Activated CD8-positive, alpha-beta memory T cell treated with anti-CD3 and anti-CD28 coated beads, Interleukin-2, amount 50 U/mL, for 24 hours (primary cell): Measurements from ENCODE around the gene ARHGAP26.

Experiments
- DNase-seq: peaks from one replicate; pipeline ENCODE4 v3.0.0-alpha.2; 2020; ENCODE audit errors: extremely low read depth

The ARHGAP26 gene

DNA sequence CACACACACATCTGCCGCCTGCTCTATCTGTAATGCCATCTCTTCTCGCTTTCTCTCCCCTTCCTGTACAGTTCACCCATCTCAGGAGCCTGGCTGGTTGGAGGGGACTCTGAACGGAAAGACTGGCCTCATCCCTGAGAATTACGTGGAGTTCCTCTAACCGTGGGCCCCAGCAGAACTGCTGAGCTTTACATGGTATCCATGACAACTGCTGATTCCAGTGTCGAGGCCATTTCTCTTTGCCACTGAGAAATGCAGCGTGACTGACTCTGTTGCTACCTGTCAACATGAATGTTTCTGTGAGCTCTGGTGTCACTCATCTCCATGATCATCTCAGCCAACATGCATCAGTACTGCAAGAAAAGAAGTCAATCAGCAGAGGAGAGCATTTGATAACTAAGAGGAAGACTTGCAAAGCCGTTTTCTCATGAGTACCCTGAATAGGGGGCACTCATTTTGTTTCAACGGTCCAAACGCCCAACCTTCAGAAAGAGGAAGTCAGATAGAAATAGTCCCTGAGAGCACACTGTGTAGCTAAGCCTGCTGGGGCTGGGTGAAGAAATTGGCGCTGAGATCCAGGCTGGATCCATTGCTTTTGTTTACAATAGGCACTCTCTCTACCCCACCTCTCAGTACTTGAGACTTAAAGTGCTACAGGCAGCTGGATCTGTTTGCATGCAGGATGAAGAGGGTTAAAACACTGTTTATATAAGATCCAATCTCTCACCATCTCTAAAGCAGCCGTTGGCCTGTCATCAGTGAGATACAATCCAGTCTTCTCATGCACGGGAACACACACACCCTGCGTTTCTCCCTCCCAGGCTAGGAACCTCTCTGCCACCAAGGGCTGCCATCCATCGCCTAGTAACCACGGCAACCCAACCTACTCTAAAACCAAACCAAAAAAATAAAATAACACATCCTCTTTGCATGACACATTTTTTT is 452.4 kb downstream of the ARHGAP26 start:
- DNase-seq = no peak

DNA sequence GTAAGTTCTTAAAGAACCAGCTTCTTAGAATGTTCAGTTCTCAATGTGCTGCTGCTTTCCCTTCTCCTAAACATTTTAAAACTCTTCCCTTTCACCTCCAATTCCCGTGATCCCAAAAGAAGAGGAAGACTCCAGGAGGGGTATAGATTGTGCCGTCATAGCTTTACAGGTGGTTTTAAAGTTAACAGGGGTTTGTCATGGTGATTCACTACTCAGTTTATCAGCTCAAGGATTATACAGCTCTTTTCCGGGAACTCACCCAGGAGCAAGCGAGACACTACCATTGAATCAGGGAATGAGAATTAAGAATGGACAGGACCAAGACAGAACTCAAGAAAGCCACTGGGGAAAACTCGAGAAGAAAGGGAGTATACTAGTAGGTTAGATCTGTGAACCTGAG is 454.5 kb downstream of the ARHGAP26 start:
- no peak for DNase-seq

DNA sequence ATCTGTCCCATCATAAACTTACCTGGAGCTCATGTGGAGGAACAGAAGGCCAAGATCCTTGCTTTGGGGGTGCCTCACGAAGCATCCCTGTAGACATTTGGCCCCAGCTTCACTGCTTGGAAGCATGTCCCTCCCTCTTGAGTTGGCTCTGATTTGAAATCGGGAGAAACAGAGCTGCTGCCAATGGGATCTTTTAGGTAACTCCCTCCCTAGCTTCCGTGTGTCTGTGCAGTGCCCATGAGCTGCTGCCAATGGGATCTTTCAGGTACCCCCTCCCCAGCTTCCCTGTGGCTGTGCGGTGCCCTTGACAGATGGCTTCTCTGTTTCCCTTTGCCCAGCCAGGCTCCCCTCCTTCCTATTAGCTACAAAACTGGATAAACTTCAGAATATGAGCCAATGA is 455.3 kb downstream of the ARHGAP26 start:
- no peak for DNase-seq

DNA sequence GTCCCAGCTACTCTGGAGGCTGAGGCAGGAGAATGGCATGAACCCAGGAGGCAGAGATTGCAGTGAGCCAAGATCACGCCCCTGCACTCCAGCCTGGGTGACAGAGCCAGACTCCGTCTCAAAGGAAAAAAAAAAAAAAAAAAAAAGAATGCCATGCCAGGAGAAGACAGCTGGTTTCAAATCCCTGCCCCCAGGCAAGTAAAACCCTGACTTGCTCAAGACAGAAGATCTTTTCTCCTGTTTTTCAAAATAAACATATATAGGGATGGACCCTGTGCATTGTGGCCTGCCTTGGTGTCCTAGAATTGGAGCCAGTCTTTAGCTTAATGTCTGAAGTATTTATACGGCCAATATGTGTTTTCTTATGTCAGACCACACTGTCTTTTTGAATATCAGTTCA is 456.2 kb downstream of the ARHGAP26 start:
- DNase-seq = no peak

DNA sequence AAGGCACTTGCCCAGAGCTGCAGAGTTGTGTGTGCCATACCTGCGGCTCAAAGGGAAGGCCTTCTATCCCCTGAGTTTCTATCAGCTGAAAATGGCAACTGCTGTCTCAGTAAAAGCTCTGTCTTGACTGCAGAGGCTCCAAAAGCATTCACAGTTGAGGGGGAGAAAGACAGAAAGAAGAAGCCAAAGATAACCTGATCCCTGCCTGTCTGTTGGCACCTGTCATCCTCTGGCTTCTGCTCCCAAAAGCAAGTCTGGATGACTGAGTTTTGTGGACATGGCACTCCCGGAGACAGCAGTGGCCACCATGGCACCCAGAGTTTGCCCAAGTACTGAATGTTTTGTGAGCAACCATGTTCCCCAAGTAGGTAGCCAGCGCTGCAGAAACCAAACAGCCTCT is 456.7 kb downstream of the ARHGAP26 start:
- DNase-seq = no peak

DNA sequence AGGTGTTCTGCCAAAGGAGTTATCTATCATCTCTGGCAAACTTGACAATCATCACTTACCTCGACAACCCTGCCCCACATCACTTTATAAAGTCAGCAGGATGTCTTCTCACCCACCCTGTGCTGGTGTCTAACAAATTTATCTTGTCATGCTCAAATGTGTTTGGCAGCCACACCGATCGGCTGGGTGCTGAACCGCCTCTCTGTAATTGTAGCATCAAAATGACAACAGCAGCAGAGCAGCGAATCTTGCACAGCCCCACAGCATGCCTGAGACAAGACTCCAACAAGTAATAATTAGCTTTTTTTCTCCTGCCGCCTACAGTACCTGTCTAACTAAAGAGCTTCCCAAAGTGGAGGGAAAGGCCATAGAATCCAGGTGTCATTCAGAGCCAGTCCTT is 457.1 kb downstream of the ARHGAP26 start:
- DNase-seq = no peak

DNA sequence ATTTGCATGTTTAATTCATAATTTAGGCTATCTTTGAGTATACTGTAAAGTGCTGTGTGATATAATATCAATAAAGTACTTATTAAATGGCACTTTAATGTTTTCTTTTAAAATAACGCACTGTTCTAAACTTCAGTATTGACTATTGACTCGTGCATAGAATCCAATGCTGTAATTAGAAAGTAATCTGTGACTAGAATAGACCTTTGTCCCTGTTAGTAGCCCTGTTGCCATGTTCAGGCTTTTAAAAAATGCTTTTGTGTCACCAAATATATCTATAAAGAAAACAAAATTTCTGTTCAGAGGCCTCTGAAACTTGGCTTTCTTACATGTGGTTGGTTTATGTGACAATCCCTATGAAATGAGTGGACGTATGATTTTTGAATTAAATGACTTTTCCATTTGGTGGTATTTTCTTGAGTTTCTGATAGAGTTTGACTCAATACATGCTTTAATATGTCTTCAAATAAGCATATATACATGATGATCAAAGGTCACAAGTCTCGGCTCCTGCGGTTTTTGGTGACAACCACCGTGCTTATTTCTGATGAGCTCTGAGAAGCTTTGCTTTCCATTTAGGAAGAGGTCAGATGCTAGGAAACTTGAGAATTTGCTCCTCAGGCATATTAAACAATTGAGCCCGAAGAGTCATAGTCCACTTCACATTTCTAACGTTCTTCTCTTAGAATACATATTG is 458.6 kb downstream of the ARHGAP26 start:
- no peak for DNase-seq

DNA sequence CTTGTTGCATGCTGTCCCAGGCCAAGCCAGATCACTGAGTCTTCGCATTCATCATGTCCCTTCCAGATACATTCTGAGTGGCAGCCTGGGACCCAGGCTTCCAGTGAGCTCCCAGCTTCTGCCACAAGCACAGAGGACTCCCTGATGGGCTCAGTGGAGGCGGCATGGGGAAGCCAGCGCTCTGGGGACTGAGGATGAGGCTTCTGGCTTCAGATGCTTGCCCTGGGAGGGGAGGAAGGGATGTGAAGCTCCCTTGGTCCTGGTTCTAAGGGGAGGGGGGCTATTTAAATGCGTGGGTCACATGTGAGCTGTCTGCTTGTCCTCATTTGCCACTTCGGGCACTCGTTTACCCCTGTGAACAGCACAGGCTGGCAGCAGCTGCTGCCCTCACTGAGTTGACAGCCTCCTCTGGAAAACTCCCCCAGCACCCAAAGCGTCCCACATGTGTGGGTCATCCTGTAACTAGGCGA is 459.3 kb downstream of the ARHGAP26 start:
- no peak for DNase-seq

DNA sequence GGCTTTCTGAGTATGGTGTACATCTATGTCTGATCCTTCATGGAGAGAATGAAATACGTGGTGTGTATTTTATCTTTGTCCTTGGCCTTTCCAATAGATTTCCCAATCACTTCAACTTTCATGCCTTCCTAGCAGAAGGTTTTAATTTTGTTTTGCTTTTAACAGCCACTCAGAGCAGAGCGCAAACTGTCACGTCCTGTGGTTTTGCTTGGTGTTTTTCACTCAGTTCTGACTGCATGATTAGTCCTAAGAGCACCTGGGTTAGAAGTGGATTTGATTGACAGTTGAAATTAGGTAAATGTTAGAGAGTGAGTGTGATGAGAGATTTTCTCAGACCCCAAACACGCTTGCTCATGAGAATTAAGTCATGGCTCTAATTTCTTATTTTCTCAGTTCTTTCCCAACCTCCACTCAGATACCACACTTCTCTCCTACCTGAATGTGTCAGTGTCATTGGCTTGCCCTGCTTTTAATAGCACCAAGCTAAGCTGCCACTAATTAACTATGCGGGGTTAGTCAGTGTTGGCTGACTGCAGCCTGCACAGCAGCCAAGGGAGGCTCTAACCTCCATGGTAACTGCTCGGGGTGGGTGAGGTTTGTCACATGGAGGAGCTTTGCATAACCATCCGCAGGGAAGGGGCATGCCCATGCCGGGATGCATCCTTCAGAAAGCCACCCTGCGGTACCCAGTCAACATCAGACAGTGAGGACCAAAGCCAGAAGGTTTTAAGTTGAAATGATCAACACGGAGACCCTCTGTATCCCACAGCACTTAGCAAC is 459.9 kb downstream of the ARHGAP26 start:
- no peak for DNase-seq

DNA sequence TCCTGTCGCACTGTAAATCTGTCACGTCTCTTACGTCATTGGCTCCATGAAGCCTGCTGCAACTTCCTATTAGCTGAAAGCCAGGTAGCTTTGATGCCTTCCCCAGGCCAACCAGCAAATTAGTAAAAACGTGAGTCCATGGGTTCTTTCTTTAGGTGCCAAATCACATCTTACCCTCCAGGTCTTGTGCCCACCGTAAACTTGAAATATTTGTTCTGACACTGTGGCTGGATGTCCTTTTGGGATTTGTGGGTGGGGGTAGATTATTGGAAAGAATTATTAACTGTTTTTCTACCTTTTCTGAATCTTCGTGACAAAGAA is 460.5 kb downstream of the ARHGAP26 start:
- no peak for DNase-seq

DNA sequence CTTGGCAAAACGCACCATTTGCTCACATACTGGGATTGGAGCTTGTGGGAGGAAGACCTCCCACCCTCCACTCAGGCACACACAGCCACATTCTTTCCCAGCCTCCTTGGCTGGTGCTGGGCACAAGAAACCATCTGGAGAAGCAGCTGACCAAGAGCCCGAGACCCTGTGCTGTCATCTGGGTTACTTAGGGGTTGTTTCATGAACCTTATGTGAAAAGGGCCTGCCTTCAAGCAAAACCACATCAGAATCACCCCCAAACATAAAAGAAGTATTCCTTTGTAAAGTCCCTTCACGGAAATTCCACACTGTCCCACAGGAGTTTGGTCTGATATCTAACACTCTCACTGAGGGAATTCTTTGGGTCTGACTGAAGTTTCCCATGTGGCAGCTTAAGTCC is 461.2 kb downstream of the ARHGAP26 start:
- DNase-seq = no peak

DNA sequence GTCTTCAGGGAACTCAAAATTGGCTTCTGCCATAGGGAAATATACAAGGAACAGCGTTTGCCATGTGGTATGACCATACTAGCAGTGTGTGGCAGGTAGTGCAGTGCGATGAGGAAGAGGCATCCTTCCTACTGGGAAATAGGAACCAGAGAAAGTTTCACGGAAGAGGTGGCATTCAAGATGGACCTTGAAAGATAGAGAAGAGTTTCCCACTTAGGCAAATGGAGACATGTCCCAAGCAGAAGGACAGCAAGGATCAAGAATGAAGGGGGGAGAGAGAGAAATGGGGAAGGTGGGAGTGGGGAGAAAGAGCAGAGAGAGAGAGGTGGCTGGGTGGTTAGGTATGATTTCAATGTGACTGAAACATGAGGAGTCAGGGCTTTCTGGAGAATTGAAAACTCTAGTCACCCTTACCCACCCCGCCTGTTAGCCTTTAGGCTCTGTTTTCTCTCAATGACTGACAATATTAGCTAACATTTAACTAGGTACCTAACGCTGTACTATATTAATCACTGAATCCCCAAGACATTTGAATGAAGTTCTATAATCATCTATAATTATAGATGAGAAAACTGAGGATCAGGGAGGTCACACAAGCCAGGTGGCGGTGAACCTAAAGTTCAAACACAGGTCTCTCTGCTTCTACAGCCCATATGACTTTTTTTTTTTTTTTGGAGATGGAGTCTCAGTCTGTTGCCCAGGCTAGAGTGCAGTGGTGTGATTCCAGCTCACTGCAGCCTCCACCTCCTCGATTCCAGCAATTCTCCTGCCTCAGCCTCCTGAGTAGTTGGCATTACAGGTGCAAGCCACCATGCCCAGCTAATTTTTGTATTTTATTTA is 462.0 kb downstream of the ARHGAP26 start:
- no peak for DNase-seq

DNA sequence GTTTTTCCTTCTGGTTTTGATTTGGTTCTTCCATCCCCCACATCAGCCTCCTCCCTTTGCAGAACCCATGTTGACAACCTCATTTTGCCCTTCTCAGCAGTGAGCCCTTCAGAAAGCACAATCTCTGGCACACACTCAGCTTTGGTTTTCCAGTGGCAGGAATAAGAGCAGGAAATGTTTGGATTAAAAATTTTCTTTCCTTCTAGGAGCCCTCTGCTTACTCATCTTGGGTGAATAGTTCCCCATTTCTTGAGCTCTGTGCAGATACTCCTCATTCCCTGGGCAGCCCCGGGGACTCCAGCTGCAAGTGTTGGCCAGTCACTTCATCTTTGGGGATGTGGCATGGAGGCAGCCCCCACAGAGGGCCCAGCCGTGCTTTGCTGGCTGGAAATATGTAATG is 462.9 kb downstream of the ARHGAP26 start:
- DNase-seq = no peak

DNA sequence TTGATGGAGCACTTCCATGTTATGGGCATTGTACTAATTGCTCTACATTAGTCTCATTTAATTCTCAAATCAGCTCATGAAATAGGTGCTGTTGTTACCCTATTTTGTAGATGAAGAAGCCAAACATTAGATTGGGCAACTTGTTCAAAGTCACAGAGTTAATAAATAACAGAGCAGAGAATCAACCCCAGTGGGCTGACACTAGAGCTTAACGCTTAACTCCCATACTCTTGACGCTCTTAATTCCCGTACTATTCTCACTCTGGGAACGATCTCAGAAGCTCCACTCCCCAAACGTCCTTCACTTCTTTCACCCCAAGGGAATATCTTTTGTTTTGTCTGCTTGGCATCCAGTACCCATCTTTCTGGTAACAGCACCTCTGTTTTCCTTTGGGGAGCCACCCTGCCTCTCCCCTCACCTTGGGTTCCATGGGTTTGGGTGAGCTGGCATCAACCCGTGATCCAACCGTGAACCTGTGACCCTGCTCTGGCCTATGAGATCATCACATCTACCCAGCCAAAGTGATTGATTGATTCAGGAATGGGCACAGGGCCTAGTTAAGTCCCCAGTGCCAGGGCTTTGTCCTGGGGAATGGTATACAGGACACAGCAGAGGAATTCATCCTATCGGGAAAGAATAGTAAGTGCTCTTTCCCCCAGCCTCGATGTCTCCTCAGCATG is 464.1 kb downstream of the ARHGAP26 start:
- DNase-seq = no peak

DNA sequence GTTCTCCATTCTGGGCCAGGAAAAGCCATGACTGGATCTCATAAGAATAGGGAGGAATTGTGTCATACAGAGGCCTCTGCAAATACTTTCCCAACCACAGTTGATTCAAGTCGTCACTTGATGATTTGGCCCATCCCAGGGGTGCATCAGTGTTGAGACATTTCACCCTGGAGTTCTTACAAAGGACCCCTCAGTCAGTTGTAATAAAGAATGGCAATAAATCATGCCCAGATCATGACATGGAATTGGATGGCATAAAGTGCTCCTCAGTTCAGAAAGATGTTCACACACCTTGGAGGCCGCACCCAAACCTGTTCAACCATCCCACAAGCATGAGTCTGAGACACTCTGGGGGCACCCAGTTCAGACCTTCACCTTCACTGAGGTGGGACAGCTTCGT is 465.2 kb downstream of the ARHGAP26 start:
- no peak for DNase-seq

DNA sequence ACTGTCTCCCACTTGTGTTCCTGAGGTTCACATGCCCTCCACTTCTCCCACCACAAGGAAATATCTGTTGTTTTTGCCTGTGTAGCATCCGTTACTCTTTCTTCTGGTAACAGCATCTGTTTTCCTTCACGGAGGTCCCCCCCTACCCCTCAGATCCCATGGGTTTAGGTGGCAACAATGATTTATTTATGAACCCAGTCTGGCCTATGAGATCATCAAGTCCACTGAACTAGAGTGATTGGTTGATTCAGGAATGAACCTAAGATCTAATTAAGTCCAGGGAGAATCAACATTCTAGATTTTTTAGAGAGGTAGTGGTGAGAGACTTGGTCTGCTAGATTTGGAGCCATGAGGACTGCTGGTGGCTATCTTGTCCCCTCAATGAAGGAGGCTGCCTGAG is 466.5 kb downstream of the ARHGAP26 start:
- no peak for DNase-seq

DNA sequence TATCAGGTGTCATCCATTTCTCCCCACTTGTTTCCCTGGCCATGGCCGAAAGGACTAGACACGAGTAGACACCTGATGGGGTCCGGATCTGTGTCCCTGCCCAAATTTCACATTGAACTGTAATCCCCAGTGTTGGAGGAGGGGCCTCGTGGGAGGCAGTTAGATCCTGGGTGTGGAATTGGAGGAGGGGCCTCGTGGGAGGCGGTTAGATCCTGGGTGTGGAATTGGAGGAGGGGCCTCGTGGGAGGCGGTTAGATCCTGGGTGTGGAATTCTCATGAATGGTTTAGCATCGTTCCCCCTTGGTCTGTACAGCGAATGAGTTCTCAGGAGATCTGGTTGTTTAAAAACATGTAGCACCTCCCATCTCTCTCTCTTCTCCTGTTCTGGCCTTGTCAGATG is 467.5 kb downstream of the ARHGAP26 start:
- DNase-seq = no peak

DNA sequence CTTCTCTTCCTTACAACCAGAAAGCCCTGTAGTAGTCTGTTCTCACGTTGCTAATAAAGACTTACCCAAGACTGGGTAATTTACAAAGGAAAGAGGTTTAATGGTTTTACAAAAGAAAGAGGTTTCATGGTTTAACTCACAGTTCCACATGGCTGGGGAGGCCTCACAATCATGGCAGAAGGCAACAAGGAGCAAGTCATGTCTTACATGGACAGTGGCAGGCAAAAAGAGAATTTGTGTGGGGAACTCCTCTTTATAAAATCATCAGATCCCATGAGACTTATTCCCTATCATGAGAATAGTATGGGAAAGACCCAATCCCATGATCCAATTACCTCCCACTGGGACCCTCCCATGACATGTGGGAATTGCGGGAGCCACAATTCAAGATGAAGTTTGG is 468.4 kb downstream of the ARHGAP26 start:
- no peak for DNase-seq

DNA sequence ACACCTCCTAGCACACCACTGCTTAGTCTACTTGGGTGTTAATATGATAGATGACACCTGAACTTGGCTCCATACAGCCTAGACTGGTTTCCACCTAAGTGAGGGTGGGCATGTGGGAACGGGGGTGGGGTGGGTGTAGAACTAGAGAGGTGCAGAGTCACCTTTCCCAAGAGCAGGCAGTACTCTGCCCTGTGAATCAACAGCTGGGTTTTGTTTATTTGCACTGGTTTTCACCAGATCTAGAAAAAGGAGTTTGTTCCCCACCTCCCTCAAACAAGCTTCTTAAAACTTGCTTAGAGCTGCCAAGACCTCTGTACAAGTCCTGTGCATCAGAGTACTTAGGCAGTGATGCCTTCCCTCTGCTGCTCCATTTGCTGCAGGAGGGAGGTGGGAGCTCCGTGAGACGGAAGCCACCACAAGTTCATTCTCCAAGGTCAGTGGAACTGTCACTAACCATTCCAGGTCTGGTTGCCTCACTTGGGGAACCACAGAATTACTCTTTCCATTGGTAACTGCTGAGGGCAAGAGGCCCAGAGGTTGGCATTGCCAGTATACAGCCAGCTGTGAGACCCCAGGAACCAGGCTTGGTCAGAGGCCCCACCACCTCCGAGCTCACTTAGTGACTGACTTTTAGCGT is 469.8 kb downstream of the ARHGAP26 start:
- DNase-seq = no peak

DNA sequence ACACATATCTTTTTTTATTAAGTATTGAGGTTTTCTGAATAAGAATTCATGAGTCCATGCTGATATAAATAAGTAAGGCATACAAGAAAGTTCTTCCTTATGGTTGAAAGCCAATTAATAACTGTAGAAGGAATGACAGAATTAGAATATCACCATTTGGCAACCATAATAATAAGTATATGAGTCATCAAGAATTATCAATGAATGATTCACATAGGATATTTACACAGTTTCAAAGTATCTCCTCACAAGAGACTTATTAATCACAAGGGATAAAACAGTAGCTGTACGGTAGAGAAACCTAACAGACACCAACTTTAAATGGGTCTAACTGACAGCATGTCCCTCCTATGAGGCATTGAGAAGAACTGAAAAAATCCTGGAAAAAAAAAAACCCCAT is 471.7 kb downstream of the ARHGAP26 start:
- DNase-seq = no peak

DNA sequence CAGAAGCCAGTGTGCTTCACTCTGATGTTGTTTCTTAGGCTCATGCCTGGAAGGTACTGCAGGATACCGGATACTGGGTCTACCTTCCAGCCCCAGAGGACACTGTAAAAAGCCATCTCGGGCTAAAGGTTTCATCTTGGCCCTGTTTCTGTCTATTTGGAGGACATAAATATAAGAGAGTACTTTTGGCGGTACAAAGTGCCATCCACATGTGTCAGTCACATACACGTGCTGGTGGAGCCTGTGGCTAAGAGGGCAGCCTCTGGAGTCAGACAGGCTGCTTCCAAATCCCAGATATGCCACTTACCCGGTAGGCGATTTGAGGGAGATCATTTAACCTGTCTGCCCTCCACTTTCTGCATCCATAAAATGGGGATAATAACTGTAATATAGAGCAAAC is 472.9 kb downstream of the ARHGAP26 start:
- no peak for DNase-seq
